ENCODE measurements around the gene ATP7A.
A peak's percentile ranks its signal among the peaks of the same experiment; 100 is the strongest.
"Not testable (repeated sequence)": the region's sequence is repeated elsewhere in the genome, so short reads cannot be mapped to it uniquely, and the experiment has no call there.

Gene ATP7A

GRCh38 chrX:77938083-77938680 lies 27.7 kb downstream of the ATP7A start:
- DNase-seq (ENCODE audit: extremely low spot score, insufficient read length, low read depth), result no peak
- FAIRE-seq, result peak; percentile 24

- not testable (repeated sequence) for DNase-seq (ENCODE audit: extremely low spot score, insufficient read length, low read depth); FAIRE-seq
Measured at GRCh38 chrX:77945031-77945430, 34.5 kb downstream of the ATP7A start.

GRCh38 chrX:77945910-77946545 lies 35.5 kb downstream of the ATP7A start:
- FAIRE-seq, result no peak
- no peak for DNase-seq (ENCODE audit: extremely low spot score, insufficient read length, low read depth)

- FAIRE-seq (no peak), DNase-seq (ENCODE audit: extremely low spot score, insufficient read length, low read depth) (no peak)
Measured at GRCh38 chrX:77946571-77946970, 36.1 kb downstream of the ATP7A start.

- DNase-seq (ENCODE audit: extremely low spot score, insufficient read length, low read depth) (no peak), FAIRE-seq (no peak)
Measured at GRCh38 chrX:77949840-77950239, 39.3 kb downstream of the ATP7A start.

- FAIRE-seq (no peak), DNase-seq (ENCODE audit: extremely low spot score, insufficient read length, low read depth) (no peak)
Measured at GRCh38 chrX:77952173-77952572, 41.7 kb downstream of the ATP7A start.

- no peak for FAIRE-seq
- DNase-seq (ENCODE audit: extremely low spot score, insufficient read length, low read depth), result no peak
Measured at GRCh38 chrX:77953302-77953701, 42.8 kb downstream of the ATP7A start.

GRCh38 chrX:77953708-77954107 lies 43.2 kb downstream of the ATP7A start:
- DNase-seq (ENCODE audit: extremely low spot score, insufficient read length, low read depth) (no peak), FAIRE-seq (no peak)

GRCh38 chrX:77960567-77960966 lies 50.1 kb downstream of the ATP7A start:
- DNase-seq (ENCODE audit: extremely low spot score, insufficient read length, low read depth), result no peak
- FAIRE-seq, result peak; percentile 54

- DNase-seq (ENCODE audit: extremely low spot score, insufficient read length, low read depth), result no peak
- peak; percentile 45 for FAIRE-seq
Measured at GRCh38 chrX:77961063-77961462, 50.6 kb downstream of the ATP7A start.

- FAIRE-seq (peak; percentile 61), DNase-seq (ENCODE audit: extremely low spot score, insufficient read length, low read depth) (no peak)
Measured at GRCh38 chrX:77962068-77962902, 51.8 kb downstream of the ATP7A start.

- FAIRE-seq (no peak), DNase-seq (ENCODE audit: extremely low spot score, insufficient read length, low read depth) (no peak)
Measured at GRCh38 chrX:77966361-77966760, 55.9 kb downstream of the ATP7A start.

- DNase-seq (ENCODE audit: extremely low spot score, insufficient read length, low read depth) (no peak), FAIRE-seq (no peak)
Measured at GRCh38 chrX:77967631-77968030, 57.1 kb downstream of the ATP7A start.

GRCh38 chrX:77969538-77969937 lies 59.0 kb downstream of the ATP7A start, which contains the start of gene PGAM4:
TSS of gene PGAM4 (minus strand) at chrX:77969638. CDS start at chrX:77969638, 0 bp downstream.
- FAIRE-seq (no peak), DNase-seq (ENCODE audit: extremely low spot score, insufficient read length, low read depth) (no peak)

GRCh38 chrX:77975755-77976154 lies 65.3 kb downstream of the ATP7A start:
- FAIRE-seq (no peak), DNase-seq (ENCODE audit: extremely low spot score, insufficient read length, low read depth) (no peak)

GRCh38 chrX:77977095-77977494 lies 66.6 kb downstream of the ATP7A start:
- FAIRE-seq (no peak), DNase-seq (ENCODE audit: extremely low spot score, insufficient read length, low read depth) (no peak)

GRCh38 chrX:77977518-77977917 lies 67.0 kb downstream of the ATP7A start:
- no peak for DNase-seq (ENCODE audit: extremely low spot score, insufficient read length, low read depth)
- FAIRE-seq, result peak; percentile 38

- DNase-seq (ENCODE audit: extremely low spot score, insufficient read length, low read depth) (no peak), FAIRE-seq (no peak)
Measured at GRCh38 chrX:77979870-77980269, 69.4 kb downstream of the ATP7A start.

- FAIRE-seq, result no peak
- DNase-seq (ENCODE audit: extremely low spot score, insufficient read length, low read depth), result no peak
Measured at GRCh38 chrX:78011846-78012245, 101.4 kb downstream of the ATP7A start.

GRCh38 chrX:78019586-78020483 lies 109.3 kb downstream of the ATP7A start:
- FAIRE-seq (no peak), DNase-seq (ENCODE audit: extremely low spot score, insufficient read length, low read depth) (no peak)
